Keratinocyte (primary cell): ENCODE results near the gene RFX2. TPM values are rescaled to one million over a fixed set of nuclear protein-coding genes. Genes with fewer than 3 reads are reported as not detected.

Experiments used
- DNase-seq: peaks from one replicate; pipeline ENCODE4 v3.0.0-alpha.2; 2011; ENCODE audit warnings: low read depth, missing footprints, low spot score
- FAIRE-seq: peaks from 2 replicates; lab custom pipeline; 2011; peaks lifted over from hg19 to GRCh38; lab: Jason Lieb, UNC
- H2AFZ ChIP-seq: 2 replicates; pipeline ENCODE4 v1.6.0; 2012; ENCODE audit warnings: low read length, control low read depth, inconsistent platforms; ENCODE audit not compliant: control insufficient read depth
- H3K27ac ChIP-seq: 2 replicates; pipeline ENCODE4 v1.5.1; 2011; ENCODE audit warnings: low read length; ENCODE audit not compliant: control insufficient read depth, insufficient read depth
- H3K27me3 ChIP-seq: 3 replicates; pipeline ENCODE4 v1.6.0; 2011; ENCODE audit warnings: low read length; ENCODE audit not compliant: control insufficient read depth, insufficient read depth; ENCODE audit errors: extremely low read depth
- H3K36me3 ChIP-seq, 2 experiments: 2 replicates in 1 of 2; 3 replicates in 1 of 2; pipeline ENCODE4 v1.5.1; 2011; ENCODE audit warnings: low read length in 2 of 2, mild to moderate bottlenecking in 1 of 2; ENCODE audit not compliant: control insufficient read depth in 2 of 2, insufficient read depth in 2 of 2; ENCODE audit errors: extremely low read depth in 1 of 2
- H3K4me1 ChIP-seq: 3 replicates; pipeline ENCODE4 v1.5.1; 2011; ENCODE audit warnings: low read length; ENCODE audit not compliant: control insufficient read depth, insufficient read depth; ENCODE audit errors: extremely low read depth
- H3K4me2 ChIP-seq: 3 replicates; pipeline ENCODE4 v1.6.0; 2011; ENCODE audit warnings: low read depth, low read length; ENCODE audit not compliant: control insufficient read depth, insufficient read depth; ENCODE audit errors: extremely low read depth
- H3K4me3 ChIP-seq, 3 experiments: fragments of 200-600 bp in 1 of 3; sonication (generic) in 1 of 3; 2 replicates in 2 of 3; 3 replicates in 1 of 3; pipeline ENCODE4 v1.5.1; 2011 to 2016; ENCODE audit warnings: low read length in 3 of 3, mild to moderate bottlenecking in 3 of 3, control low read depth in 2 of 3, inconsistent platforms in 1 of 3, low read depth in 1 of 3, mixed read lengths in 1 of 3, mixed run types in 1 of 3, moderate library complexity in 1 of 3; ENCODE audit not compliant: control insufficient read depth in 2 of 3, insufficient read depth in 2 of 3; ENCODE audit errors: extremely low read depth in 1 of 3
- H3K79me2 ChIP-seq: 2 replicates; pipeline ENCODE4 v1.6.0; 2012; ENCODE audit warnings: low read length; ENCODE audit not compliant: control insufficient read depth, insufficient read depth
- H3K9ac ChIP-seq: 3 replicates; pipeline ENCODE4 v1.6.0; 2011; ENCODE audit warnings: low read length; ENCODE audit not compliant: control insufficient read depth, insufficient read depth; ENCODE audit errors: extremely low read depth
- H3K9me1 ChIP-seq: 3 replicates; pipeline ENCODE4 v1.6.0; 2011; ENCODE audit warnings: low read length; ENCODE audit not compliant: control insufficient read depth, insufficient read depth; ENCODE audit errors: extremely low read depth
- H3K9me3 ChIP-seq: 2 replicates; pipeline ENCODE4 v1.5.1; 2012; ENCODE audit warnings: low read depth, low read length; ENCODE audit not compliant: control insufficient read depth
- H4K20me1 ChIP-seq: 3 replicates; pipeline ENCODE4 v1.6.0; 2011; ENCODE audit warnings: low read length; ENCODE audit not compliant: control insufficient read depth, insufficient read depth; ENCODE audit errors: extremely low read depth
- CTCF ChIP-seq, 3 experiments: IDR thresholded peaks in 1 of 3; conservative IDR thresholded peaks in 1 of 3; optimal IDR thresholded peaks in 1 of 3; 2 replicates in 2 of 3; 3 replicates in 1 of 3; pipeline versions ENCODE3 to v1.5.1; 2011; ENCODE audit warnings: low read length in 3 of 3, mild to moderate bottlenecking in 3 of 3, moderate library complexity in 2 of 3, control low read depth in 1 of 3, inconsistent platforms in 1 of 3; ENCODE audit not compliant: insufficient read depth in 2 of 3; ENCODE audit errors: extremely low read depth in 1 of 3
- EZH2 ChIP-seq: IDR thresholded peaks from one replicate; pipeline ENCODE4 v1.6.1; 2012; ENCODE audit warnings: inconsistent platforms, mild to moderate bottlenecking, low read length, moderate library complexity
- dilution Hi-C: fragments of 300-500 bp; cut with MboI; formaldehyde crosslinking; loops from one replicate; pipeline ENCODE4 v1.7.0; 2020; ENCODE audit warnings: low sequenced_read_pairs; ENCODE audit not compliant: extremely low pct_ligation_motif_present
- polyA plus RNA-seq, 5 experiments: library from polyadenylated mRNA; depleted of rRNA in 3 of 5; stranded (reverse) in 3 of 5; stranded (forward) in 1 of 5; unstranded in 1 of 5; fragments of >200 nt; gene quantifications; 1 replicate in 1 of 5; 2 replicates in 3 of 5; 3 replicates in 1 of 5; pipeline versions ENCODE4 v1.2.1 to v1.2.3, GENCODE V29; 2011 to 2012; ENCODE audit warnings: missing spikeins in 2 of 5, low read depth in 1 of 5, low replicate concordance in 1 of 5

The RFX2 gene
- polyA plus RNA-seq, 1 donor (not counting 4 experiments of a cell fraction or from before 2014, with no cell fraction given) = 5.8 TPM

- H3K36me3 ChIP-seq = peaks cover 6 to 11% of the 10 kb centered on the region in 2 experiments
- no peak for DNase-seq
- no peak overlapping the region for H2AFZ ChIP-seq
- no peaks in the 10 kb centered on the region for H3K27me3 ChIP-seq
- no peak overlapping the region for H3K4me3 ChIP-seq
- no peak overlapping the region for H3K4me2 ChIP-seq
- dilution Hi-C loops = no loop called here
- no peak for FAIRE-seq
- H3K27ac ChIP-seq = no peak overlapping the region
- H3K4me1 ChIP-seq = peaks cover 3% of the 10 kb centered on the region
- TF ChIP-seq EZH2 = no peak
- TF ChIP-seq CTCF (optimal IDR thresholded peaks at IDR 0.05 in 1 of 3, IDR thresholded peaks at IDR 0.05 in 1 of 3, conservative IDR thresholded peaks at IDR 0.05 in 1 of 3; ENCODE audit: extremely low read depth in 1 of 3, insufficient read depth in 2 of 3, low read length in 3 of 3) = no peak
- no peak overlapping the region for H3K9ac ChIP-seq
- peaks cover 18% of the 10 kb centered on the region for H4K20me1 ChIP-seq
- H3K79me2 ChIP-seq = peaks cover 90% of the 10 kb centered on the region
- H3K9me3 ChIP-seq = no peaks in the 10 kb centered on the region
- H3K9me1 ChIP-seq = peaks cover 3% of the 10 kb centered on the region
Observed at GRCh38 chr19:5954293-5954692, 156.0 kb downstream of the RFX2 start.

GRCh38 chr19:5953680-5954213, 156.6 kb downstream of the RFX2 start:
- dilution Hi-C loops = no loop called here
- H3K4me1 ChIP-seq = peaks cover 3% of the 10 kb centered on the region
- TF ChIP-seq EZH2 (no peak), CTCF (optimal IDR thresholded peaks at IDR 0.05 in 1 of 3, IDR thresholded peaks at IDR 0.05 in 1 of 3, conservative IDR thresholded peaks at IDR 0.05 in 1 of 3; ENCODE audit: extremely low read depth in 1 of 3, insufficient read depth in 2 of 3, low read length in 3 of 3) (no peak)
- H3K9ac ChIP-seq = no peak overlapping the region
- no peaks in the 10 kb centered on the region for H3K9me3 ChIP-seq
- H4K20me1 ChIP-seq = peaks cover 23% of the 10 kb centered on the region
- no peaks in the 10 kb centered on the region for H3K27me3 ChIP-seq
- H2AFZ ChIP-seq = no peak overlapping the region
- H3K9me1 ChIP-seq = peaks cover 3% of the 10 kb centered on the region
- peaks cover 88% of the 10 kb centered on the region for H3K79me2 ChIP-seq
- FAIRE-seq = no peak
- no peak overlapping the region for H3K4me2 ChIP-seq
- no peak for DNase-seq
- no peak overlapping the region for H3K27ac ChIP-seq
- peaks cover 6 to 10% of the 10 kb centered on the region in 2 experiments for H3K36me3 ChIP-seq
- no peak overlapping the region for H3K4me3 ChIP-seq
